ENCODE data around the gene PRR18. TPM values are rescaled to one million over a fixed set of nuclear protein-coding genes. Genes with fewer than 3 reads are reported as not detected.

The PRR18 gene
- total and polyA plus RNA-seq, 2 of the 13 experiments (the other 11 are each of a cell fraction or from before 2014, with no cell fraction given), result 0.04 TPM

GRCh38 chr6:166351715-166352285, 43.6 kb upstream of the PRR18 start (continued):
- TF ChIP-seq ARID4A (CRISPR knock-in tag; IDR thresholded peaks at IDR 0.05; ENCODE audit: borderline replicate concordance) (peak; percentile 42; the same call in 1 of the 2 replicates), STAT6 (CRISPR knock-in tag; IDR thresholded peaks at IDR 0.05; ENCODE audit: borderline replicate concordance) (no peak; the same call in 1 of the 2 replicates), RARG (CRISPR knock-in tag; IDR thresholded peaks at IDR 0.05; ENCODE audit: low read depth) (no peak), GABPB1 (CRISPR knock-in tag; IDR thresholded peaks at IDR 0.05) (0 out of 2 replicates have a peak, but pooled peaks have one; percentile 19), NONO (IDR thresholded peaks at IDR 0.05) (no peak), NONO (CRISPR knock-in tag; conservative IDR thresholded peaks at IDR 0.05) (no peak), SALL1 (CRISPR knock-in tag; IDR thresholded peaks at IDR 0.05) (peak; percentile 56), SOX13 (IDR thresholded peaks at IDR 0.05) (no peak), SOX13 (CRISPR knock-in tag; conservative IDR thresholded peaks at IDR 0.05 in 1 of 2, IDR thresholded peaks at IDR 0.05 in 1 of 2) (peak in 1 of 2 experiments; percentile 64; a peak in 1 of 4 replicates), U2AF2 (IDR thresholded peaks at IDR 0.05; ENCODE audit: low read depth, low read length) (no peak), AHDC1 (CRISPR knock-in tag; IDR thresholded peaks at IDR 0.05; ENCODE audit: borderline replicate concordance) (peak; percentile 75; the same call in 1 of the 2 replicates), KLF13 (CRISPR knock-in tag; IDR thresholded peaks at IDR 0.05) (no peak), RCOR2 (CRISPR knock-in tag; IDR thresholded peaks at IDR 0.05) (peak; percentile 72), GABPA (IDR thresholded peaks at IDR 0.05; ENCODE audit: low read depth, low read length) (no peak), GABPA (CRISPR knock-in tag; IDR thresholded peaks at IDR 0.05; ENCODE audit: low read depth) (peak; percentile 43; the same call in 1 of the 2 replicates), RARA (CRISPR knock-in tag; IDR thresholded peaks at IDR 0.05) (0 out of 2 replicates have a peak, but pooled peaks have one; percentile 27)

All from HepG2 (cell line).